NCI-H187 (cell line): ENCODE data around the gene S1PR1.

Experiments used
- DNase-seq, 2 experiments: peaks; one replicate each; lab custom pipeline; 2025; lab: John Stamatoyannopoulos, UW

The S1PR1 gene

GRCh38 chr1:101245246-101245927, 8.6 kb downstream of the S1PR1 start:
- DNase-seq: no peak

- DNase-seq: no peak
These were observed 10.8 kb downstream of the S1PR1 start for GRCh38 chr1:101247404-101248287.

- no peak for DNase-seq
These were observed 13.4 kb downstream of the S1PR1 start for GRCh38 chr1:101250222-101250621.

- no peak for DNase-seq
These were observed 13.9 kb downstream of the S1PR1 start for GRCh38 chr1:101250656-101251272.

- no peak for DNase-seq
These were observed 14.7 kb downstream of the S1PR1 start for GRCh38 chr1:101251504-101251903.

- DNase-seq: no peak
These were observed 17.3 kb downstream of the S1PR1 start for GRCh38 chr1:101253976-101254674.

GRCh38 chr1:101257500-101258325, 20.9 kb downstream of the S1PR1 start:
- no peak for DNase-seq

- no peak for DNase-seq
These were observed 22.9 kb downstream of the S1PR1 start for GRCh38 chr1:101259744-101260148.

- no peak for DNase-seq
These were observed 23.9 kb downstream of the S1PR1 start for GRCh38 chr1:101260556-101261350.

GRCh38 chr1:101261623-101262022, 24.8 kb downstream of the S1PR1 start:
- no peak for DNase-seq

- no peak for DNase-seq
These were observed 25.2 kb downstream of the S1PR1 start for GRCh38 chr1:101262060-101262459.

GRCh38 chr1:101262630-101263348, 26.0 kb downstream of the S1PR1 start:
- DNase-seq: no peak

- DNase-seq: no peak
These were observed 27.9 kb downstream of the S1PR1 start for GRCh38 chr1:101264697-101265096.

- DNase-seq: no peak
These were observed 28.9 kb downstream of the S1PR1 start for GRCh38 chr1:101265684-101266083.

GRCh38 chr1:101267082-101267481, 30.3 kb downstream of the S1PR1 start:
- no peak for DNase-seq

GRCh38 chr1:101268893-101269292, 32.1 kb downstream of the S1PR1 start:
- no peak for DNase-seq

GRCh38 chr1:101275672-101276071, 38.9 kb downstream of the S1PR1 start:
- DNase-seq: no peak

GRCh38 chr1:101276818-101277217, 40.0 kb downstream of the S1PR1 start:
- DNase-seq: no peak

- DNase-seq: no peak
These were observed 41.4 kb downstream of the S1PR1 start for GRCh38 chr1:101278238-101278637.

- DNase-seq: no peak
These were observed 42.0 kb downstream of the S1PR1 start for GRCh38 chr1:101278845-101279244.
